Endothelial cell of umbilical vein (primary cell): ENCODE measurements around the gene ATP9B. TPM values are rescaled to one million over a fixed set of nuclear protein-coding genes. Genes with fewer than 3 reads are reported as not detected.

Experiments
- BruUV-seq: library from RNA; stranded (reverse); fragments of 400-500 nt; replicated peaks from 2 replicates; lab custom pipeline; 2021; lab: Mats Ljungman, UMichigan
- CTCF ChIA-PET: fragments of 300-600, 350-600 bp; sonication (Branson Sonifier 250); formaldehyde crosslinking; loops from one replicate; lab custom pipeline; 2021; ENCODE audit warnings: antibody characterized with exemption, inconsistent platforms; lab: Charles Lee
- POLR2A ChIA-PET: fragments of 300-600, 350-600 bp; sonication (Branson Sonifier 250); formaldehyde crosslinking; loops from one replicate; lab custom pipeline; 2021; ENCODE audit warnings: antibody characterized with exemption, inconsistent platforms; lab: Charles Lee
- DNase-seq: peaks from one replicate; pipeline ENCODE4 v3.0.0-alpha.2; 2011; ENCODE audit warnings: low read depth, low spot score
- FAIRE-seq: peaks from 2 replicates; lab custom pipeline; 2011; peaks lifted over from hg19 to GRCh38; lab: Jason Lieb, UNC
- H2AFZ ChIP-seq: 2 replicates; pipeline ENCODE4 v1.6.0; 2012; ENCODE audit warnings: low read depth, low read length, control low read depth, inconsistent platforms
- H3K27ac ChIP-seq: 2 replicates; pipeline ENCODE4 v1.5.1; 2011; ENCODE audit warnings: low read depth, mild to moderate bottlenecking, control low read depth, low read length, moderate library complexity; ENCODE audit not compliant: insufficient read depth
- H3K27me3 ChIP-seq, 2 experiments: 2 replicates each; pipeline versions ENCODE4 v1.6.0 to v1.6.1; 2011; ENCODE audit warnings: low read length in 2 of 2, mixed read lengths in 1 of 2; ENCODE audit not compliant: control insufficient read depth in 2 of 2, insufficient read depth in 2 of 2
- H3K36me3 ChIP-seq, 2 experiments: 2 replicates in 1 of 2; 3 replicates in 1 of 2; pipeline ENCODE4 v1.5.1; 2011; ENCODE audit warnings: low read length in 2 of 2, mild to moderate bottlenecking in 1 of 2, moderate library complexity in 1 of 2; ENCODE audit not compliant: control insufficient read depth in 2 of 2, insufficient read depth in 2 of 2; ENCODE audit errors: extremely low read depth in 1 of 2
- H3K4me1 ChIP-seq: 3 replicates; pipeline ENCODE4 v1.5.1; 2011; ENCODE audit warnings: mild to moderate bottlenecking, low read length; ENCODE audit not compliant: control insufficient read depth, insufficient read depth; ENCODE audit errors: extremely low read depth
- H3K4me2 ChIP-seq: 2 replicates; pipeline ENCODE4 v1.6.1; 2011; ENCODE audit warnings: low read length, control low read depth, mixed read lengths; ENCODE audit not compliant: insufficient read depth
- H3K4me3 ChIP-seq, 3 experiments: fragments of 200-600 bp in 1 of 3; sonication (generic), shearing (Covaris generic) in 1 of 3; replicated peaks in 1 of 3; 2 replicates each; pipeline ENCODE4 v1.5.1; 2011 to 2016; ENCODE audit warnings: control low read depth in 3 of 3, low read length in 3 of 3, mild to moderate bottlenecking in 2 of 3, inconsistent platforms in 1 of 3, low read depth in 1 of 3, moderate library complexity in 1 of 3; ENCODE audit not compliant: insufficient read depth in 1 of 3
- H3K79me2 ChIP-seq: 2 replicates; pipeline ENCODE4 v1.6.0; 2012; ENCODE audit warnings: low read length, inconsistent platforms; ENCODE audit not compliant: control insufficient read depth, insufficient read depth
- H3K9ac ChIP-seq: replicated peaks from 2 replicates; pipeline ENCODE3; 2011; ENCODE audit warnings: low read length, control low read depth; ENCODE audit not compliant: insufficient read depth; ENCODE audit errors: extremely low read depth
- H3K9me1 ChIP-seq: replicated peaks from 3 replicates; pipeline ENCODE4 v1.6.0; 2011; ENCODE audit warnings: mild to moderate bottlenecking, low read length; ENCODE audit not compliant: control insufficient read depth, insufficient read depth; ENCODE audit errors: extremely low read depth
- H3K9me3 ChIP-seq: replicated peaks from 2 replicates; pipeline ENCODE4 v1.5.1; 2012; ENCODE audit warnings: low read length, inconsistent platforms; ENCODE audit not compliant: control insufficient read depth, insufficient read depth
- H4K20me1 ChIP-seq: replicated peaks from 2 replicates; pipeline ENCODE3; 2011; ENCODE audit warnings: mild to moderate bottlenecking, low read length; ENCODE audit not compliant: control insufficient read depth, insufficient read depth; ENCODE audit errors: extremely low read depth
- EZH2 ChIP-seq: IDR thresholded peaks from 2 replicates; pipeline ENCODE4 v1.6.1; 2012; ENCODE audit warnings: borderline replicate concordance, low read depth, mild to moderate bottlenecking, moderate library complexity, low read length, inconsistent platforms; ENCODE audit not compliant: severe bottlenecking
- FOS ChIP-seq: IDR thresholded peaks from 2 replicates; pipeline ENCODE4 v1.6.1; 2011; ENCODE audit warnings: mild to moderate bottlenecking, low read length, moderate library complexity, borderline replicate concordance; ENCODE audit not compliant: insufficient read depth
- GATA2 ChIP-seq: IDR thresholded peaks from 2 replicates; pipeline ENCODE4 v1.7.0; 2011; ENCODE audit warnings: low read depth, mild to moderate bottlenecking, moderate library complexity, mixed read lengths, low read length; ENCODE audit not compliant: insufficient read length, insufficient read depth
- JUN ChIP-seq: IDR thresholded peaks from 2 replicates; pipeline ENCODE4 v1.6.1; 2011; ENCODE audit warnings: borderline replicate concordance, low read depth; ENCODE audit not compliant: insufficient read length, insufficient read depth
- MYC ChIP-seq: IDR thresholded peaks from one replicate; pipeline ENCODE4 v1.6.1; 2011; ENCODE audit warnings: mild to moderate bottlenecking, low read depth, low read length
- POLR2A ChIP-seq: IDR thresholded peaks from 2 replicates; pipeline ENCODE4 v1.6.1; 2012; ENCODE audit warnings: low read depth, mild to moderate bottlenecking, control low read depth, low read length
- POLR2AphosphoS5 ChIP-seq: IDR thresholded peaks from 2 replicates; pipeline ENCODE4 v1.6.1; 2012; ENCODE audit warnings: low read depth, mild to moderate bottlenecking, control low read depth, low read length, moderate library complexity; ENCODE audit not compliant: insufficient read depth
- dilution Hi-C: fragments of 300-500 bp; cut with MboI; formaldehyde crosslinking; loops from one replicate; pipeline ENCODE4 v1.15.0; 2019; ENCODE audit warnings: low sequenced_read_pairs; ENCODE audit not compliant: extremely low pct_ligation_motif_present
- intact Hi-C: fragments of 100-400 bp; cut with micrococcal nuclease; formaldehyde crosslinking; loops from one replicate; pipeline ENCODE4 v1.10.0; 2022
- polyA plus RNA-seq, 4 experiments: library from polyadenylated mRNA; depleted of rRNA in 3 of 4; stranded (reverse) in 3 of 4; unstranded in 1 of 4; fragments of >200 nt; gene quantifications; 2 replicates each; pipeline versions ENCODE4 v1.2.1 to v1.2.3, GENCODE V29; 2011 to 2012; ENCODE audit warnings: missing spikeins in 1 of 4
- total RNA-seq: library from RNA; stranded (reverse); gene quantifications from 2 replicates; pipeline ENCODE4 v1.2.3, GENCODE V29; 2021
- TF ChIP-seq, protein P1 (sequence below), 2 donors: IDR thresholded peaks; 1 replicate in 1 of 2; 2 replicates in 1 of 2; pipeline ENCODE4 v1.5.1; 2011; ENCODE audit warnings: low read length in 2 of 2, mild to moderate bottlenecking in 2 of 2, moderate library complexity in 2 of 2, control low read depth in 1 of 2, inconsistent platforms in 1 of 2, low read depth in 1 of 2; ENCODE audit not compliant: insufficient read depth in 1 of 2; ENCODE audit errors: extremely low read depth in 1 of 2
- TF ChIP-seq, protein P2 (sequence below): IDR thresholded peaks from 2 replicates; pipeline ENCODE4 v1.6.1; 2011; ENCODE audit not compliant: insufficient read depth, insufficient read length

Gene ATP9B
- total and polyA plus RNA-seq, 2 donors (not counting 3 experiments of a cell fraction or from before 2014, with no cell fraction given), result 14.6 to 18.2 TPM

DNA sequence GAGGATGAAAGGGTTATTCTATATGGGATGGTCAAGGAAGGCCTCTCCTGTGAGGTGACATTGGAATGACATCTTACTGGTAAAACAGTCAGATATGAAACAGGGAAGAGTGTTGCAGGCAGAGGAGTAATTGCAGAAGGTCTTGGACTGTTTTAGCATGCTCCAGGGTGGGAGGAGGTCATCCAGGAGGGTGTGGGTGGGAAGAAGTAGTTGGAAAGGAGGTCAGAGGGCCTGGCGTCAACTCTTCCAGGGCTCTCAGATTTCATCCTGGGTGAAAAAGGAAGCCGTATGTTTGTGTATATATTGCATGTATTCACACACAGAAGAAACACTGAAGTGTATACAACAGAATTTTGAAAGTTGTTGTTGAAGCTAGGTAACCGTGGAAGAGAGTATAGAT lies 48.2 kb downstream of the ATP9B start:
- no peak overlapping the region for H3K4me2 ChIP-seq
- no peaks in the 10 kb centered on the region for H3K79me2 ChIP-seq
- no TSS peak for BruUV-seq
- no peaks in the 10 kb centered on the region for H3K9me3 ChIP-seq
- no peak overlapping the region for H3K4me3 ChIP-seq
- TF ChIP-seq POLR2A (no peak), JUN (no peak), MYC (no peak), FOS (no peak), POLR2AphosphoS5 (no peak), GATA2 (no peak), EZH2 (no peak)
- TF ChIP-seq, protein P1, sequence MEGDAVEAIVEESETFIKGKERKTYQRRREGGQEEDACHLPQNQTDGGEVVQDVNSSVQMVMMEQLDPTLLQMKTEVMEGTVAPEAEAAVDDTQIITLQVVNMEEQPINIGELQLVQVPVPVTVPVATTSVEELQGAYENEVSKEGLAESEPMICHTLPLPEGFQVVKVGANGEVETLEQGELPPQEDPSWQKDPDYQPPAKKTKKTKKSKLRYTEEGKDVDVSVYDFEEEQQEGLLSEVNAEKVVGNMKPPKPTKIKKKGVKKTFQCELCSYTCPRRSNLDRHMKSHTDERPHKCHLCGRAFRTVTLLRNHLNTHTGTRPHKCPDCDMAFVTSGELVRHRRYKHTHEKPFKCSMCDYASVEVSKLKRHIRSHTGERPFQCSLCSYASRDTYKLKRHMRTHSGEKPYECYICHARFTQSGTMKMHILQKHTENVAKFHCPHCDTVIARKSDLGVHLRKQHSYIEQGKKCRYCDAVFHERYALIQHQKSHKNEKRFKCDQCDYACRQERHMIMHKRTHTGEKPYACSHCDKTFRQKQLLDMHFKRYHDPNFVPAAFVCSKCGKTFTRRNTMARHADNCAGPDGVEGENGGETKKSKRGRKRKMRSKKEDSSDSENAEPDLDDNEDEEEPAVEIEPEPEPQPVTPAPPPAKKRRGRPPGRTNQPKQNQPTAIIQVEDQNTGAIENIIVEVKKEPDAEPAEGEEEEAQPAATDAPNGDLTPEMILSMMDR (IDR thresholded peaks at IDR 0.05; ENCODE audit: extremely low read depth in 1 of 2, insufficient read depth in 1 of 2, low read depth in 1 of 2, low read length in 2 of 2), result no peak
- TF ChIP-seq, protein P2, sequence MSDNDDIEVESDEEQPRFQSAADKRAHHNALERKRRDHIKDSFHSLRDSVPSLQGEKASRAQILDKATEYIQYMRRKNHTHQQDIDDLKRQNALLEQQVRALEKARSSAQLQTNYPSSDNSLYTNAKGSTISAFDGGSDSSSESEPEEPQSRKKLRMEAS, result no peak
- FAIRE-seq (no peak), DNase-seq (no peak)
- intact Hi-C loops (loop anchor here (5.0 kb wide), 1 partner anchor 50 kb away; the partner anchor contains the start of gene ATP9B), dilution Hi-C loops (no loop called here)
- H2AFZ ChIP-seq, result no peak overlapping the region
- no peaks in the 10 kb centered on the region for H3K27me3 ChIP-seq
- peaks cover 0 to 4% of the 10 kb centered on the region in 2 experiments for H3K36me3 ChIP-seq
- ChIA-PET CTCF (no interaction called here), POLR2A (no interaction called here)
- H3K9ac ChIP-seq, result no peak overlapping the region
- H3K9me1 ChIP-seq, result no peaks in the 10 kb centered on the region
- H4K20me1 ChIP-seq, result no peaks in the 10 kb centered on the region
- H3K4me1 ChIP-seq, result peaks cover 5% of the 10 kb centered on the region
- H3K27ac ChIP-seq, result no peak overlapping the region
